ENCODE data around the gene SMIM13.

The SMIM13 gene

DNA sequence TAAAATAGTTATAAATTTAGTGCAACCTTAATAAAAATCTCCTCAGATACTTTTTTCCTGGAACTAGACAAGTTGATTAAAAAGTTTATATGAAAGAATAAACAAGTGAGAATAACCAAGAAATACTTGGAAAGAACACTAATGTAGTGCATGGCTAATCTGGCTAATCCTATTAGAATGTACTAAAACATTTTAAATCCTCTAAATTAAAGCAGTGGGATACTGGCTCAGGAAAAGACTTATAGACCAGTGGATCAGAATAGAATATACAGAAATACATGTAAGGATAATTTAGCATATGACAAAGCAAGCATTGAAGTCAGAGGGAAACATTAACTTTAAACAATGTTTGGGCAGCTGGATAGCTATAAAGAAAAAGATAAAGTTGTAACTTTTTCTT lies 58.9 kb downstream of the SMIM13 start:
- H3K27ac ChIP-seq = no peak overlapping the region
- TF ChIP-seq, protein P1, sequence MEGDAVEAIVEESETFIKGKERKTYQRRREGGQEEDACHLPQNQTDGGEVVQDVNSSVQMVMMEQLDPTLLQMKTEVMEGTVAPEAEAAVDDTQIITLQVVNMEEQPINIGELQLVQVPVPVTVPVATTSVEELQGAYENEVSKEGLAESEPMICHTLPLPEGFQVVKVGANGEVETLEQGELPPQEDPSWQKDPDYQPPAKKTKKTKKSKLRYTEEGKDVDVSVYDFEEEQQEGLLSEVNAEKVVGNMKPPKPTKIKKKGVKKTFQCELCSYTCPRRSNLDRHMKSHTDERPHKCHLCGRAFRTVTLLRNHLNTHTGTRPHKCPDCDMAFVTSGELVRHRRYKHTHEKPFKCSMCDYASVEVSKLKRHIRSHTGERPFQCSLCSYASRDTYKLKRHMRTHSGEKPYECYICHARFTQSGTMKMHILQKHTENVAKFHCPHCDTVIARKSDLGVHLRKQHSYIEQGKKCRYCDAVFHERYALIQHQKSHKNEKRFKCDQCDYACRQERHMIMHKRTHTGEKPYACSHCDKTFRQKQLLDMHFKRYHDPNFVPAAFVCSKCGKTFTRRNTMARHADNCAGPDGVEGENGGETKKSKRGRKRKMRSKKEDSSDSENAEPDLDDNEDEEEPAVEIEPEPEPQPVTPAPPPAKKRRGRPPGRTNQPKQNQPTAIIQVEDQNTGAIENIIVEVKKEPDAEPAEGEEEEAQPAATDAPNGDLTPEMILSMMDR (IDR thresholded peaks at IDR 0.05) = no peak
- no peaks in the 10 kb centered on the region for H3K4me1 ChIP-seq
- H3K9me3 ChIP-seq = no peaks in the 10 kb centered on the region
- no peaks in the 10 kb centered on the region for H3K27me3 ChIP-seq
- H3K4me3 ChIP-seq = no peak overlapping the region
- no peak for DNase-seq
- no peaks in the 10 kb centered on the region for H3K36me3 ChIP-seq
- intact Hi-C loops (cut with DNase I; ENCODE audit: low total_unique reads) = no loop called here

GRCh38 chr6:11153447-11153846 lies 59.8 kb downstream of the SMIM13 start:
- H3K36me3 ChIP-seq = no peaks in the 10 kb centered on the region
- intact Hi-C loops (cut with DNase I; ENCODE audit: low total_unique reads) = no loop called here
- H3K27me3 ChIP-seq = no peaks in the 10 kb centered on the region
- no peak overlapping the region for H3K4me3 ChIP-seq
- DNase-seq = no peak
- TF ChIP-seq, protein P1 (IDR thresholded peaks at IDR 0.05) = no peak
- no peaks in the 10 kb centered on the region for H3K4me1 ChIP-seq
- H3K9me3 ChIP-seq = no peaks in the 10 kb centered on the region
- no peak overlapping the region for H3K27ac ChIP-seq

DNA sequence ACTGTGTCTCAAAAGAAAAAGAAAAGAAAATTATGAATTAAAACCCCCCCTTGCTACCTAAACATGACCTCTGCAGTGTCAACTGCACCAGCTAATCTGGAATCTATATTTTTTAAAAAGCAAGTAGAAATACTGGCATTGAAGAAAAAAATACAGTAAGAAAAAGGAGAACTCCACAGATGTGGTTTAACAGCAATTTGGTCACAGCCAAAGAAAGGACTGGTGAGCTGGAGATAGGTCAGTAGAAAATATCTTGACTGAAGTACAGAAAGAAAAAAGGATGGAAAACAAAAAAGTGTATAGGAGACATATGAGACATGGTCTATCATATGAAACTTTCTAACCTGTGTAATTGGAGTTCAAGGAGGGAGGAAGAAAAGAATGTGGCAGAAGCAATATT lies 62.0 kb downstream of the SMIM13 start:
- intact Hi-C loops (cut with DNase I; ENCODE audit: low total_unique reads) = no loop called here
- no peak overlapping the region for H3K4me3 ChIP-seq
- TF ChIP-seq, protein P1 (IDR thresholded peaks at IDR 0.05) = no peak
- H3K4me1 ChIP-seq = no peaks in the 10 kb centered on the region
- no peak for DNase-seq
- H3K9me3 ChIP-seq = no peaks in the 10 kb centered on the region
- no peaks in the 10 kb centered on the region for H3K27me3 ChIP-seq
- H3K27ac ChIP-seq = no peak overlapping the region
- no peaks in the 10 kb centered on the region for H3K36me3 ChIP-seq

- H3K9me3 ChIP-seq = no peaks in the 10 kb centered on the region
- H3K4me3 ChIP-seq = no peak overlapping the region
- no peaks in the 10 kb centered on the region for H3K4me1 ChIP-seq
- DNase-seq = no peak
- TF ChIP-seq, protein P1 (IDR thresholded peaks at IDR 0.05) = no peak
- intact Hi-C loops (cut with DNase I; ENCODE audit: low total_unique reads) = no loop called here
- no peaks in the 10 kb centered on the region for H3K27me3 ChIP-seq
- H3K27ac ChIP-seq = no peak overlapping the region
- no peaks in the 10 kb centered on the region for H3K36me3 ChIP-seq
Measured at GRCh38 chr6:11160199-11160598, 66.6 kb downstream of the SMIM13 start.

GRCh38 chr6:11161031-11161956 lies 67.7 kb downstream of the SMIM13 start:
- Histone ChIP-seq H3K4me1 (no peaks in the 10 kb centered on the region), H3K4me3 (no peak overlapping the region), H3K36me3 (no peaks in the 10 kb centered on the region), H3K9me3 (no peaks in the 10 kb centered on the region), H3K27ac (no peak overlapping the region), H3K27me3 (no peaks in the 10 kb centered on the region)
- TF ChIP-seq, protein P1 (IDR thresholded peaks at IDR 0.05) = no peak
- intact Hi-C loops (cut with DNase I; ENCODE audit: low total_unique reads) = no loop called here
- no peak for DNase-seq

All from tibial artery (tissue), 4 donors.